H1 (cell line): ENCODE results near the gene LRRTM2.

Experiments used
- CTCF ChIP-seq, 3 experiments: IDR thresholded peaks; 1 replicate in 2 of 3; 2 replicates in 1 of 3; pipeline versions ENCODE4 v1.5.1 to v1.6.1; 2011; ENCODE audit warnings: low read length in 3 of 3, mild to moderate bottlenecking in 3 of 3, inconsistent platforms in 2 of 3, low read depth in 1 of 3, moderate library complexity in 1 of 3; ENCODE audit not compliant: insufficient read depth in 1 of 3; ENCODE audit errors: control extremely low read depth in 1 of 3
- RFX5 ChIP-seq: IDR thresholded peaks from 2 replicates; pipeline ENCODE4 v1.6.1; 2011; ENCODE audit warnings: low read depth, low read length, improper control_type of control experiment, borderline replicate concordance
- SIN3A ChIP-seq, 2 experiments: IDR thresholded peaks in 1 of 2; conservative IDR thresholded peaks in 1 of 2; 2 replicates each; pipeline ENCODE4 v1.6.1; 2011 to 2012; ENCODE audit warnings: low read length in 2 of 2, improper control_type of control experiment in 1 of 2, low read depth in 1 of 2, mild to moderate bottlenecking in 1 of 2
- TAF1 ChIP-seq: IDR thresholded peaks from 2 replicates; pipeline ENCODE4 v1.6.1; 2011; ENCODE audit warnings: mild to moderate bottlenecking, low read depth, low read length
- ZNF274 ChIP-seq: IDR thresholded peaks from 2 replicates; pipeline ENCODE4 v1.7.0; 2012; ENCODE audit warnings: low read length, borderline replicate concordance; ENCODE audit errors: extremely low read depth

- TF ChIP-seq TAF1 (no peak), CTCF (IDR thresholded peaks at IDR 0.05; ENCODE audit: control extremely low read depth in 1 of 3, insufficient read depth in 1 of 3, low read depth in 1 of 3, low read length in 3 of 3) (no peak), SIN3A (conservative IDR thresholded peaks at IDR 0.05 in 1 of 2, IDR thresholded peaks at IDR 0.05 in 1 of 2; ENCODE audit: low read depth in 1 of 2, low read length in 2 of 2) (no peak), RFX5 (no peak), ZNF274 (no peak)
Observed at GRCh38 chr5:138849439-138849838, 25.7 kb downstream of the LRRTM2 start.
